Fibroblast of lung (primary cell): ENCODE measurements around the gene TOR1B.

Experiments used
- EZH2 ChIP-seq: IDR thresholded peaks from 2 replicates; pipeline ENCODE4 v1.5.1; 2012; ENCODE audit warnings: low read length, control low read depth, mild to moderate bottlenecking; ENCODE audit errors: missing control alignments
- TF ChIP-seq, protein P1 (sequence below), 2 donors: IDR thresholded peaks in 1 of 2; conservative IDR thresholded peaks in 1 of 2; 1 replicate in 1 of 2; 2 replicates in 1 of 2; pipeline ENCODE4 v1.5.1; 2011 to 2012; ENCODE audit warnings: low read length in 2 of 2, control low read depth in 1 of 2, inconsistent platforms in 1 of 2, low read depth in 1 of 2, mild to moderate bottlenecking in 1 of 2

DNA sequence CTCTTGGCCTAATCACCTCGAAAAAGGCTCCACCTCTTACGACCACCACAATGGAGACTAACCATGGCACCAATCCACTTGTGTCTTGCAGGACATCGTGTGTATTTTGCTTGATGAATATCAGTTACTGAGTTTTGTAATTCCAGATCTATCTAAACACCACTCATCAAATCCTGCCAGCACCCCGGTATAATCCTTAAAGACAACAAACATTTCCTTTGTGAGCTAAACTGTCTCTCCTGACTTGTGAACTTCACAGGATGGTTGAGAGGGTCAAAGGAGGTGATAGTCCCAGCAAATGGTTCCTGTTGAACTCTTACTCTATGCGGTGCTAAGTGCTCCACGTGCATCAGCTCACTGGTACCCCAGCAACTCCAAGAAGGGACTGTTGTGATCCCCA, 4.0 kb upstream of the TOR1B start:
- no peak for TF ChIP-seq EZH2
- TF ChIP-seq, protein P1, sequence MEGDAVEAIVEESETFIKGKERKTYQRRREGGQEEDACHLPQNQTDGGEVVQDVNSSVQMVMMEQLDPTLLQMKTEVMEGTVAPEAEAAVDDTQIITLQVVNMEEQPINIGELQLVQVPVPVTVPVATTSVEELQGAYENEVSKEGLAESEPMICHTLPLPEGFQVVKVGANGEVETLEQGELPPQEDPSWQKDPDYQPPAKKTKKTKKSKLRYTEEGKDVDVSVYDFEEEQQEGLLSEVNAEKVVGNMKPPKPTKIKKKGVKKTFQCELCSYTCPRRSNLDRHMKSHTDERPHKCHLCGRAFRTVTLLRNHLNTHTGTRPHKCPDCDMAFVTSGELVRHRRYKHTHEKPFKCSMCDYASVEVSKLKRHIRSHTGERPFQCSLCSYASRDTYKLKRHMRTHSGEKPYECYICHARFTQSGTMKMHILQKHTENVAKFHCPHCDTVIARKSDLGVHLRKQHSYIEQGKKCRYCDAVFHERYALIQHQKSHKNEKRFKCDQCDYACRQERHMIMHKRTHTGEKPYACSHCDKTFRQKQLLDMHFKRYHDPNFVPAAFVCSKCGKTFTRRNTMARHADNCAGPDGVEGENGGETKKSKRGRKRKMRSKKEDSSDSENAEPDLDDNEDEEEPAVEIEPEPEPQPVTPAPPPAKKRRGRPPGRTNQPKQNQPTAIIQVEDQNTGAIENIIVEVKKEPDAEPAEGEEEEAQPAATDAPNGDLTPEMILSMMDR (conservative IDR thresholded peaks at IDR 0.05 in 1 of 2, IDR thresholded peaks at IDR 0.05 in 1 of 2; ENCODE audit: low read depth in 1 of 2, low read length in 2 of 2), result no peak
